GM12891 (cell line): Measurements from ENCODE around the gene PSMG1.

Source experiments
- PAX5 ChIP-seq: IDR thresholded peaks from 2 replicates; pipeline ENCODE4 v1.6.1; 2011; ENCODE audit warnings: low read length, moderate library complexity, mild to moderate bottlenecking; ENCODE audit not compliant: insufficient read depth, severe bottlenecking
- POLR2A ChIP-seq: IDR thresholded peaks from 2 replicates; pipeline ENCODE4 v1.6.1; 2011; ENCODE audit warnings: low read depth, low read length, control low read depth
- POLR2AphosphoS5 ChIP-seq: IDR thresholded peaks from 2 replicates; pipeline ENCODE4 v1.6.1; 2011; ENCODE audit warnings: low read depth, low read length, control low read depth
- POU2F2 ChIP-seq: IDR thresholded peaks from 2 replicates; pipeline ENCODE4 v1.6.1; 2011; ENCODE audit warnings: low read depth, mild to moderate bottlenecking, control low read depth, low read length, moderate library complexity
- SPI1 ChIP-seq: IDR thresholded peaks from 2 replicates; pipeline ENCODE4 v1.6.1; 2011; ENCODE audit warnings: low read depth, low read length, control low read depth
- TAF1 ChIP-seq: IDR thresholded peaks from 2 replicates; pipeline ENCODE4 v1.6.1; 2011; ENCODE audit warnings: low read depth, low read length, control low read depth

- TF ChIP-seq POLR2A (no peak), POLR2AphosphoS5 (no peak), SPI1 (no peak), PAX5 (no peak), TAF1 (no peak), POU2F2 (no peak)
Measured at GRCh38 chr21:39150316-39150715, 32.9 kb downstream of the PSMG1 start.
